CD4-positive, alpha-beta T cell treated with Interleukin-17A for 4 hours (primary cell): ENCODE measurements around the gene IPPK.
"Not testable (repeated sequence)": the region's sequence is repeated elsewhere in the genome, so short reads cannot be mapped to it uniquely, and the experiment has no call there.

Experiments
- DNase-seq: peaks from one replicate; pipeline ENCODE4 v3.0.0-alpha.2; 2020; ENCODE audit warnings: mixed read lengths

IPPK gene

GRCh38 chr9:92612816-92613215 is 57.1 kb downstream of the IPPK start:
- no peak for DNase-seq

- DNase-seq, result no peak
These were observed 57.6 kb downstream of the IPPK start for GRCh38 chr9:92612292-92612691.

GRCh38 chr9:92611621-92612285 is 58.2 kb downstream of the IPPK start:
- no peak for DNase-seq

- DNase-seq, result no peak
These were observed 59.2 kb downstream of the IPPK start for GRCh38 chr9:92610470-92611420.

GRCh38 chr9:92608909-92609445 is 61.0 kb downstream of the IPPK start:
- no peak for DNase-seq

GRCh38 chr9:92608241-92608908 is 61.6 kb downstream of the IPPK start:
- no peak for DNase-seq

GRCh38 chr9:92607773-92608172 is 62.2 kb downstream of the IPPK start:
- no peak for DNase-seq

- DNase-seq, result no peak
These were observed 62.8 kb downstream of the IPPK start for GRCh38 chr9:92607088-92607487.

GRCh38 chr9:92605224-92605623 is 64.7 kb downstream of the IPPK start:
- no peak for DNase-seq

GRCh38 chr9:92603990-92604389 is 65.9 kb downstream of the IPPK start:
- DNase-seq, result no peak

GRCh38 chr9:92603100-92603499 is 66.8 kb downstream of the IPPK start:
- no peak for DNase-seq

GRCh38 chr9:92602413-92602812 is 67.5 kb downstream of the IPPK start:
- DNase-seq, result no peak

- DNase-seq, result no peak
These were observed 68.5 kb downstream of the IPPK start for GRCh38 chr9:92601451-92601850.

- no peak for DNase-seq
These were observed 69.3 kb downstream of the IPPK start for GRCh38 chr9:92600462-92601261.

GRCh38 chr9:92599938-92600461 is 69.9 kb downstream of the IPPK start:
- no peak for DNase-seq

GRCh38 chr9:92598382-92598781 is 71.5 kb downstream of the IPPK start:
- DNase-seq, result no peak

GRCh38 chr9:92595930-92596329 is 74.0 kb downstream of the IPPK start:
- no peak for DNase-seq

GRCh38 chr9:92595075-92595474 is 74.9 kb downstream of the IPPK start:
- DNase-seq, result not testable (repeated sequence)

- no peak for DNase-seq
These were observed 76.7 kb downstream of the IPPK start for GRCh38 chr9:92592946-92593861.

GRCh38 chr9:92592537-92592936 is 77.4 kb downstream of the IPPK start:
- no peak for DNase-seq

GRCh38 chr9:92590377-92590776 is 79.6 kb downstream of the IPPK start:
- no peak for DNase-seq
